Thyroid gland (tissue), 4 donors: Measurements from ENCODE around the gene QDPR. TPM values are rescaled to one million over a fixed set of nuclear protein-coding genes. Genes with fewer than 3 reads are reported as not detected.

Experiments
- DNase-seq, 2 donors: peaks; one replicate each; pipeline ENCODE4 v3.0.0-alpha.2; 2019
- H3K27ac ChIP-seq, 3 donors: fragments of 200-600 bp; sonication (generic); 1 replicate in 2 of 3; 2 replicates in 1 of 3; pipeline ENCODE4 v1.5.1; 2016 to 2019; ENCODE audit warnings: mild to moderate bottlenecking in 1 of 3, moderate library complexity in 1 of 3
- H3K27me3 ChIP-seq: fragments of 200-600 bp; sonication (generic); one replicate; pipeline ENCODE4 v1.5.1; 2019
- H3K36me3 ChIP-seq, 2 donors: fragments of 200-600 bp; sonication (generic); one replicate each; pipeline ENCODE4 v1.5.1; 2016 to 2019
- H3K4me1 ChIP-seq, 2 donors: fragments of 200-600 bp; sonication (generic); one replicate each; pipeline ENCODE4 v1.5.1; 2017 to 2019
- H3K4me3 ChIP-seq, 3 donors: fragments of 200-600 bp; sonication (generic); replicated peaks in 1 of 3; 1 replicate in 2 of 3; 2 replicates in 1 of 3; pipeline ENCODE4 v1.5.1; 2016; ENCODE audit warnings: mild to moderate bottlenecking in 1 of 3
- H3K9me3 ChIP-seq: fragments of 200-600 bp; sonication (generic); one replicate; pipeline ENCODE4 v1.5.1; 2017
- CTCF ChIP-seq, 6 experiments: fragments of 200-600 bp in 3 of 6; fragments of 450-650 bp in 3 of 6; sonication (generic) in 3 of 6; IDR thresholded peaks; one replicate each; pipeline ENCODE4 v1.5.1; 2016 to 2019; ENCODE audit warnings: antibody characterized with exemption in 6 of 6, mild to moderate bottlenecking in 2 of 6, inconsistent platforms in 1 of 6, moderate library complexity in 1 of 6
- POLR2A ChIP-seq, 2 donors: fragments of 450-650 bp; IDR thresholded peaks; one replicate each; pipeline ENCODE4 v1.6.1; 2017; ENCODE audit warnings: antibody characterized with exemption in 2 of 2, mild to moderate bottlenecking in 2 of 2, moderate library complexity in 1 of 2
- WGBS, 2 donors: methylation state at CpG; one replicate each; pipeline ENCODE4 v1.1.5; 2017; 5-methylcytosine and 5-hydroxymethylcytosine counted together
- intact Hi-C: fragments of 100-400 bp; cut with DNase I; formaldehyde crosslinking; loops from one replicate; pipeline ENCODE4 v1.15.1; 2023
- total RNA-seq, 4 donors: library from RNA; depleted of rRNA; stranded (reverse); fragments of >200 nt; gene quantifications; one replicate each; pipeline ENCODE4 v1.2.3, GENCODE V29; 2016

The QDPR gene
- total RNA-seq, 4 donors from 2014 or later, result 4.0 to 14.7 (median 9.6) TPM

- TF ChIP-seq CTCF (IDR thresholded peaks at IDR 0.05) (no peak), POLR2A (IDR thresholded peaks at IDR 0.05) (no peak)
- DNase-seq, result no peak
- intact Hi-C loops, result loop anchor here (10.0 kb wide), 1 partner anchor 1181 kb away; no protein-coding TSS in a partner anchor
- Histone ChIP-seq H3K9me3 (no peaks in the 10 kb centered on the region), H3K27ac (no peak overlapping the region), H3K4me3 (no peak overlapping the region), H3K4me1 (no peaks in the 10 kb centered on the region), H3K27me3 (no peaks in the 10 kb centered on the region), H3K36me3 (no peaks in the 10 kb centered on the region)
These were observed 36.4 kb downstream of the QDPR start for GRCh38 chr4:17475481-17475880.

- Histone ChIP-seq H3K36me3 (no peaks in the 10 kb centered on the region), H3K27me3 (no peaks in the 10 kb centered on the region), H3K9me3 (no peaks in the 10 kb centered on the region), H3K4me1 (no peaks in the 10 kb centered on the region), H3K4me3 (no peak overlapping the region), H3K27ac (no peak overlapping the region)
- intact Hi-C loops, result loop anchor here (10.0 kb wide), 1 partner anchor 1175 kb away; no protein-coding TSS in a partner anchor
- DNase-seq, result no peak
- WGBS, 2 donors, result 77 to 82% methylated on average over 11 of the region's 11 CpGs
- TF ChIP-seq POLR2A (IDR thresholded peaks at IDR 0.05) (no peak), CTCF (IDR thresholded peaks at IDR 0.05) (no peak)
These were observed 41.8 kb downstream of the QDPR start for GRCh38 chr4:17469931-17470674.

- no peaks in the 10 kb centered on the region for H3K9me3 ChIP-seq
- H3K4me1 ChIP-seq, result peaks cover 0 to 6% of the 10 kb centered on the region in 2 donors
- intact Hi-C loops, result no loop called here
- H3K27ac ChIP-seq, result no peak overlapping the region
- no peak overlapping the region for H3K4me3 ChIP-seq
- 36 to 37% methylated on average over 9 of the region's 9 CpGs for WGBS, 2 donors
- TF ChIP-seq POLR2A (IDR thresholded peaks at IDR 0.05) (no peak), CTCF (IDR thresholded peaks at IDR 0.05) (peak in 5 of 6 experiments; percentile 20 to 75 (median 51))
- H3K27me3 ChIP-seq, result no peaks in the 10 kb centered on the region
- peak; percentile 24 to 61 for DNase-seq
- H3K36me3 ChIP-seq, result no peaks in the 10 kb centered on the region
These were observed 43.2 kb downstream of the QDPR start for GRCh38 chr4:17468619-17469221.

- TF ChIP-seq CTCF (IDR thresholded peaks at IDR 0.05) (no peak), POLR2A (IDR thresholded peaks at IDR 0.05) (peak in 1 of 2 donors; percentile 11)
- 54 to 62% methylated on average over 1 of the region's 1 CpG for WGBS, 2 donors
- intact Hi-C loops, result no loop called here
- peak; percentile 37 to 60 for DNase-seq
- no peaks in the 10 kb centered on the region for H3K27me3 ChIP-seq
- peaks cover 0 to 7% of the 10 kb centered on the region in 2 donors for H3K4me1 ChIP-seq
- peak overlapping the region; percentile 32 to 80 (median 51) for H3K27ac ChIP-seq
- H3K9me3 ChIP-seq, result no peaks in the 10 kb centered on the region
- no peak overlapping the region for H3K4me3 ChIP-seq
- no peaks in the 10 kb centered on the region for H3K36me3 ChIP-seq
These were observed 48.3 kb downstream of the QDPR start for GRCh38 chr4:17463606-17464005.

- Histone ChIP-seq H3K36me3 (no peaks in the 10 kb centered on the region), H3K27me3 (no peaks in the 10 kb centered on the region), H3K27ac (no peak overlapping the region), H3K4me1 (peaks cover 0 to 6% of the 10 kb centered on the region in 2 donors), H3K4me3 (no peak overlapping the region), H3K9me3 (no peaks in the 10 kb centered on the region)
- no peak for TF ChIP-seq POLR2A (IDR thresholded peaks at IDR 0.05)
- no peak for TF ChIP-seq CTCF (IDR thresholded peaks at IDR 0.05)
- no peak for DNase-seq
- 48% methylated on average over 1 of the region's 1 CpG for WGBS, 2 donors
- intact Hi-C loops, result no loop called here
These were observed 61.6 kb downstream of the QDPR start for GRCh38 chr4:17450269-17450804.
